Muscle of leg (tissue), 11 donors: Measurements from ENCODE around the gene SEMA4C. TPM values are rescaled to one million over a fixed set of nuclear protein-coding genes. Genes with fewer than 3 reads are reported as not detected.

Source experiments
- DNase-seq: peaks from one replicate; pipeline ENCODE4 v3.0.0; 2013
- H3K27ac ChIP-seq: one replicate; pipeline ENCODE4 v1.5.1; 2013; ENCODE audit warnings: mild to moderate bottlenecking, low read length, control low read depth
- H3K27me3 ChIP-seq: one replicate; pipeline ENCODE4 v1.6.1; 2013; ENCODE audit warnings: low read length; ENCODE audit not compliant: control insufficient read depth, insufficient read depth
- H3K36me3 ChIP-seq: one replicate; pipeline ENCODE4 v1.6.1; 2013; ENCODE audit warnings: low read length; ENCODE audit not compliant: control insufficient read depth, insufficient read depth
- H3K4me1 ChIP-seq: one replicate; pipeline ENCODE4 v1.6.1; 2013; ENCODE audit warnings: low read length; ENCODE audit not compliant: control insufficient read depth, insufficient read depth
- H3K4me3 ChIP-seq: one replicate; pipeline ENCODE4 v1.5.1; 2013; ENCODE audit warnings: low read length, control low read depth
- H3K9me3 ChIP-seq: replicated peaks from 2 replicates; pipeline ENCODE4 v1.6.1; 2013; ENCODE audit warnings: low read depth, low read length; ENCODE audit not compliant: control insufficient read depth
- WGBS: methylation state at CpG from one replicate; pipeline ENCODE4 v1.1.5; 2013; ENCODE audit warnings: missing lambda C conversion rate; ENCODE audit not compliant: insufficient coverage; 5-methylcytosine and 5-hydroxymethylcytosine counted together
- polyA plus RNA-seq, 8 donors: library from polyadenylated mRNA; unstranded; fragments of 120-200 nt; gene quantifications; one replicate each; pipeline versions ENCODE4 v1.2.1 to v1.2.3, GENCODE V29; 2013; ENCODE audit warnings: inconsistent platforms in 1 of 8, low replicate concordance in 1 of 8; ENCODE audit not compliant: insufficient read length in 8 of 8, insufficient read depth in 1 of 8
- total RNA-seq: library from RNA; stranded (reverse); fragments of 120-200 nt; gene quantifications from one replicate; pipeline ENCODE4 v1.2.4, GENCODE V29; 2013

SEMA4C gene
- total and polyA plus RNA-seq, 9 donors, result 26.3 to 39.1 (median 33.2) TPM

DNA sequence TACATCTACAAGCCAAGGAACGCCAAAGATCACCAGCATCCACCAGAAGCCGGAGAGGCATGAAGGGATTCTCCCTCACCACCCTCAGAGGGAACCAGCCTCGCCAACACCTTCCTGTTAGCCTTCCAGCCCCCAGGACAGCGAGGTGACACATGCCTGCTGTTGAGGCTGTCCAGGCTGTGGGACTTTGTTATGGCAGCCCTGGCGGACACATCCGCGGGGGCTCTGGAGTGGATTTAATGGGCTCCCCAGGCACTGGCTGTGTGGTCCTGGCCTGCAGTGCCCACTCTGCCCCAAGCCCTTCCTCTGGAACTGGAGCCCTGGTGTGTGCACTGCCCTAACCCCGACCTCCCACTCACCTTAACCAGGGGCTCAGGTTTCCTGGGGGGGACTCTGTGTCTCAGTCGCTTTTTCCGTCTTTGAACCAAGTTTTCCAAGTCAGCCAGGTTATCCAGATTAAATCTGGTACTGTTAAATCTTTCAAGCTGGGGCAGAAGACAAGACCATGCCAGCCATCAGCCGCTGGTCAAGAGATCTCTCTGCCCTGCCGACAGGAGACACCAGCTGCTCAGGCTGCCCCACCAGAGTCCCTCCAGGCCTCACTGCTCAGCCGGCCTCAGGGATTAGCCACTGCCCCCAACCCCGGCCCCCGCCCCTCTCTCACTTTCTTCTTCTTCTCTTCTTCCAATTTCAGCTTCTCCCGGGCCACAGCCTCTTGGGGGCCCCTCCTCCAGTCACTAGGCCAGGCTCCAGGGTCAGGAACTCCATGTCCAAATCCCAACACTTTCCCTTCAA lies 28.0 kb downstream of the SEMA4C start:
- Histone ChIP-seq H3K36me3 (peaks cover 15% of the 10 kb centered on the region), H3K27me3 (no peaks in the 10 kb centered on the region), H3K27ac (no peak overlapping the region), H3K4me3 (no peak overlapping the region), H3K4me1 (peaks cover 35% of the 10 kb centered on the region), H3K9me3 (no peaks in the 10 kb centered on the region)
- WGBS, result 63% methylated on average over 15 of the region's 16 CpGs
- DNase-seq, result no peak

DNA sequence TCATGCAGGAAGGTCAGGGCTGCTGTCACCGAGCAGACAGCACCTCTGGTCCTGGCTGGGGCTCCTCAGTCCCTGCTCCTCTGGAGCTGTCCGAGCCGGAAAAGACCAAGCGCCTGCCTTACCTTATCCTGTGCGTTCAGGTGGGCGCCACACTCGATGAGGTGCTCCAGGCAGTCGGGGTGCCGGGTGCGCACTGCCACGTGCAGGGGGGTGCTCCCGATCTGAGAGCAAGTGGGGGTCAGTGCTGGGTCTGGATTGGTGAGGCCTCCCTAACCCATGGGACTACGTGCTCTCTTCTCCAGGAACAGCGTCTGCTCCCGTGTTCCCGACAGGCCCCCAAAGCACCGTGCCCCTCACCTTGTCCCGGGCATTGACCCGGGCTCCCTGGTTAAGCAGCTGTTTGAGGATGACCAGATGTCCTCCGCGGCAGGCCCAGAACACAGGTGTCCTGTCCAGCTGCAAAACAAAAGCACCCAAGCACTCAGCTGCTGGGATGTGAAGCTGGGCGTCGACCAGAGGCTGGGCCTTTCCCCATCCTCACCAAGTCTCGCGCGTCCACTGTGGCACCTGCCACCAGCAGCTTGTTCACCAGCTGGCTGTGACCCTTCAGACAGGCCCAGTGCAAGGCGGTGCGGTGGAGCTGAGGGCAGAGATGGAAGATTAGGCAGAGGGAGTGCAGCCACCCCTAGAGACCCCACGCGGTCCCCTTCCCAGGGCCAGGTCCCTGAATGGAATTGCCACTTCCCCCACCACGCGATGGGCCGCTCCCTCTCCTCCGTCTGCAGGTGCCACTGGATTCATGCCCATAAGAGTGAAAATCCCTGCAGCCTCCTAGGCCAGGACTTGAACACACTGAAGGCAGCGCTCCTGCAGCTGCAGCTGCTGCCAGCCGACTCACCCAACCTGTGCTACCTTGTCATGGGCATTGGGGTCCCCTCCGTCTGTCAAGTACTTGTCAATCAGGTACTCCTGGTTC lies 29.7 kb downstream of the SEMA4C start:
- H3K4me1 ChIP-seq, result peaks cover 35% of the 10 kb centered on the region
- no peak overlapping the region for H3K27ac ChIP-seq
- 77% methylated on average over 33 of the region's 37 CpGs for WGBS
- no peak for DNase-seq
- H3K36me3 ChIP-seq, result peaks cover 17% of the 10 kb centered on the region
- H3K9me3 ChIP-seq, result no peaks in the 10 kb centered on the region
- H3K27me3 ChIP-seq, result no peaks in the 10 kb centered on the region
- no peak overlapping the region for H3K4me3 ChIP-seq

- WGBS, result 22% methylated on average over 41 of the region's 42 CpGs
- Histone ChIP-seq H3K27me3 (no peaks in the 10 kb centered on the region), H3K9me3 (no peaks in the 10 kb centered on the region), H3K4me3 (no peak overlapping the region), H3K36me3 (peaks cover 17% of the 10 kb centered on the region), H3K27ac (no peak overlapping the region), H3K4me1 (peaks cover 34% of the 10 kb centered on the region)
- no peak for DNase-seq
Measured at GRCh38 chr2:96839293-96839874, 30.5 kb downstream of the SEMA4C start.

GRCh38 chr2:96838345-96839292 lies 31.3 kb downstream of the SEMA4C start:
- 89% methylated on average over 18 of the region's 23 CpGs for WGBS
- Histone ChIP-seq H3K4me1 (peaks cover 28% of the 10 kb centered on the region), H3K4me3 (no peak overlapping the region), H3K27me3 (no peaks in the 10 kb centered on the region), H3K9me3 (no peaks in the 10 kb centered on the region), H3K27ac (no peak overlapping the region), H3K36me3 (peaks cover 17% of the 10 kb centered on the region)
- no peak for DNase-seq

DNA sequence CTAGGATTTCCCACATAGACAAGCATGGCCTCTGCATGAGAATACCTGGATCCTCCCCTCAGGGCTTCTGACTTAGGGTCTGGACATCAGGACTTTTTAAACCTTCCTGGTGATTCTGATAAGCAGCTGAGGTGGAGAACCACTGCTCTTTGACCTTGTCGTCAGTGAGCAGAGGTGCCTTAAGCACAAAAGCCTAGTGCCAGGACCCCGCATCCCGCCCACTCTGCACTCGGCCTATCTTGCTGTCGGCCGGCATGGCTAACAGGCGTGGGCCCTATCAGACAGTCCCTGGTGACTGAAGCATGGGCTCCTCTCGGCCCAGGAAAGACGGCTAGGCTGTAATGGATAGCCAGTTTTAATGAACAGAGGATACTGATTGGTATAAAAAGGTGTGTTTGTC lies 32.3 kb downstream of the SEMA4C start:
- no peak for DNase-seq
- Histone ChIP-seq H3K4me3 (no peak overlapping the region), H3K9me3 (no peaks in the 10 kb centered on the region), H3K27me3 (no peaks in the 10 kb centered on the region), H3K4me1 (peaks cover 27% of the 10 kb centered on the region), H3K36me3 (peaks cover 25% of the 10 kb centered on the region), H3K27ac (no peak overlapping the region)
- 79% methylated on average over 9 of the region's 9 CpGs for WGBS

- 60% methylated on average over 1 of the region's 4 CpGs for WGBS
- DNase-seq, result no peak
- Histone ChIP-seq H3K27me3 (no peaks in the 10 kb centered on the region), H3K4me3 (no peak overlapping the region), H3K36me3 (peaks cover 41% of the 10 kb centered on the region), H3K4me1 (peaks cover 33% of the 10 kb centered on the region), H3K9me3 (no peaks in the 10 kb centered on the region), H3K27ac (no peak overlapping the region)
Measured at GRCh38 chr2:96835830-96836229, 34.0 kb downstream of the SEMA4C start.

DNA sequence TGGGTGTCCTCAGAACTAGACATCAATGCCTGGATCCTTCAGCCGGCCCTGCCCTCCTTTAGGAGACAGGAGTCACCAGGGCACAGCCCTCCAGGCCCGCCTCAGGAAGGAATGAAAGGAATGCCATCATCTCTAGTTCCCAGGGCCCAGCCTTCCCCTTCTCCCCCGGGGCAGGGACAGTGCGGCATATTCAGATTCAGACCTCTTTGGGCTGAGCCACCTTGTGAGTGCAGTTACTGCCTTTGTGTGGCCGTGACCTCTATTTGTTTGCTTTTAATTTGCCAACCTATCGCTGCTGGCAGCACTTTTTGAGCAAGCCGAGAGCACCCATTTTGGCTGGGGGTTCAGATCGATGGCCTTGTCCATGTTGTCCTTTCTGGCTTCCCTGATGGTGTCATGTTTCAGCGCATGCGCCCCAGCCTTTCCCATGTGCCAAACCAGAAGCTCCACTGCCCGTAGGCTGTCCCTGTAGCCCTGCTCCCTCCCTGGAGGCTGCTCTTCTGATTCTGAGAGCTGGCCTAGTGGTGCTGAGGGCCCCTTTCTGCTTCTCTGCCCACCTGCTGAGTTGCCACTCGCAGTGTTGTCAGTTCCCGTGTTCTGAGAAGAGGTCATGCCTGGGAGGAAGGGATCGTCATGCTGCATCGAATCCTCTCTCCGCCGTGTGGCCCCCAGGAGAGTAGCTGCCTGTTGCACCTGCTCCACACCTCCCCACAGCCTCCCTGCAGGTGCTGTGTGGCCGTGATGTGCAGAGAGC lies 36.9 kb downstream of the SEMA4C start:
- Histone ChIP-seq H3K4me1 (peaks cover 20% of the 10 kb centered on the region), H3K9me3 (no peaks in the 10 kb centered on the region), H3K27me3 (no peaks in the 10 kb centered on the region), H3K36me3 (peaks cover 57% of the 10 kb centered on the region), H3K4me3 (no peak overlapping the region), H3K27ac (peak overlapping the region; percentile 29)
- WGBS, result 43% methylated on average over 10 of the region's 18 CpGs
- DNase-seq, result peak; percentile 76

GRCh38 chr2:96832408-96832753 lies 37.5 kb downstream of the SEMA4C start:
- DNase-seq, result no peak
- Histone ChIP-seq H3K27ac (peak overlapping the region; percentile 29), H3K9me3 (no peaks in the 10 kb centered on the region), H3K4me1 (peaks cover 20% of the 10 kb centered on the region), H3K27me3 (no peaks in the 10 kb centered on the region), H3K36me3 (peaks cover 58% of the 10 kb centered on the region), H3K4me3 (no peak overlapping the region)
- WGBS, result 67% methylated on average over 6 of the region's 11 CpGs

- no peak for DNase-seq
- H3K9me3 ChIP-seq, result no peaks in the 10 kb centered on the region
- no peak overlapping the region for H3K4me3 ChIP-seq
- WGBS, result 76% methylated on average over 8 of the region's 10 CpGs
- H3K4me1 ChIP-seq, result peaks cover 20% of the 10 kb centered on the region
- no peak overlapping the region for H3K27ac ChIP-seq
- no peaks in the 10 kb centered on the region for H3K27me3 ChIP-seq
- H3K36me3 ChIP-seq, result peaks cover 59% of the 10 kb centered on the region
Measured at GRCh38 chr2:96831679-96832078, 38.2 kb downstream of the SEMA4C start.
